DMS153 treated with DMSO at 0.1 percent for 48 hours (cell line): Measurements from ENCODE around the gene TFPI.

ENCODE experiments used
- DNase-seq: peaks from one replicate; lab custom pipeline; 2025; ENCODE audit not compliant: unreplicated experiment; lab: John Stamatoyannopoulos, UW

TFPI gene

GRCh38 chr2:187506416-187506815 is 47.8 kb downstream of the TFPI start:
- DNase-seq: no peak

GRCh38 chr2:187505065-187505672 is 49.1 kb downstream of the TFPI start:
- DNase-seq: no peak

GRCh38 chr2:187504312-187504921 is 49.8 kb downstream of the TFPI start:
- no peak for DNase-seq

- DNase-seq: no peak
Measured at GRCh38 chr2:187503700-187504099, 50.5 kb downstream of the TFPI start.

GRCh38 chr2:187502467-187502866 is 51.8 kb downstream of the TFPI start:
- DNase-seq: no peak

GRCh38 chr2:187500585-187501359 is 53.5 kb downstream of the TFPI start:
- no peak for DNase-seq

- peak; percentile 40 for DNase-seq
Measured at GRCh38 chr2:187499941-187500532, 54.2 kb downstream of the TFPI start.

- no peak for DNase-seq
Measured at GRCh38 chr2:187497858-187498463, 56.3 kb downstream of the TFPI start.

GRCh38 chr2:187497140-187497539 is 57.1 kb downstream of the TFPI start:
- DNase-seq: no peak

GRCh38 chr2:187495324-187495723 is 58.9 kb downstream of the TFPI start:
- no peak for DNase-seq

GRCh38 chr2:187493877-187494568 is 60.2 kb downstream of the TFPI start:
- DNase-seq: no peak

GRCh38 chr2:187493180-187493579 is 61.1 kb downstream of the TFPI start:
- DNase-seq: no peak

GRCh38 chr2:187486241-187486640 is 68.0 kb downstream of the TFPI start:
- DNase-seq: no peak

- no peak for DNase-seq
Measured at GRCh38 chr2:187485523-187485922, 68.7 kb downstream of the TFPI start.

- no peak for DNase-seq
Measured at GRCh38 chr2:187483537-187483936, 70.7 kb downstream of the TFPI start.

- no peak for DNase-seq
Measured at GRCh38 chr2:187482796-187483195, 71.4 kb downstream of the TFPI start.

- no peak for DNase-seq
Measured at GRCh38 chr2:187481543-187481942, 72.7 kb downstream of the TFPI start.

- no peak for DNase-seq
Measured at GRCh38 chr2:187478719-187479118, 75.5 kb downstream of the TFPI start.

GRCh38 chr2:187477051-187477450 is 77.2 kb downstream of the TFPI start:
- no peak for DNase-seq

- DNase-seq: no peak
Measured at GRCh38 chr2:187475499-187476248, 78.6 kb downstream of the TFPI start.
